ENCODE measurements around the gene RBPJL. TPM values are rescaled to one million over a fixed set of nuclear protein-coding genes. Genes with fewer than 3 reads are reported as not detected.

The RBPJL gene
- total RNA-seq, 4 donors from 2014 or later = not detected

DNA sequence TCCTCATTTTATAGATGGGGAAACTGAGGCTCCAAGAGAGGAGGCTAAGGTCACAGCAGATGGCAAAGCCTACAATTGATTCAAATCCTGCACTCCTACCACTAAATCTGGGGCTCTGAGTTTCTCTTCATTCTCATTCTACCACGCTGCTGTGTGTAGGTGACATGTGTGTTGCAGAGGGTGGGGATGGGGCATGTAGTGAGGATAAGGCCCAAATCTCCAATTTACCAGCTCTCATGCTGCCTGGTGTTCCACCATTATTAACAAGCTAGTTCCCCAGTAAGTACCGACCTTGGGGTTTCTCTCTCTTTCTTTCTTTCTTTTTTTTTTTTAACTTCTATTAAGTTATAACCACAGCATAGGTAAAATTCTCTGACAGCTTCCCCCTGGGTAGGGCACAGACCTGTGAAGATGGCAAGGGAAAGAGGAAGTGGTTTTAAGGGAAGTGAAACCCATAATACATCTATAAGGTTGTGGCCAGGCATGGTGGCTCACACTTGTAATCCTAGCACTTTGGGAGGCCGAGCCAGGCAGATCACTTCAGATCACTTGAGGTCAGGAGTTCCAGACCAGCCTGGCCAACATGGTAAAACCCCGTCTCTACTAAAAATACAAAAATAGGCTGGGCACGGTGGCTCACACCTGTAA is 14.4 kb downstream of the RBPJL start:
- Histone ChIP-seq H3K27ac (no peak overlapping the region), H3K27me3 (peaks cover 22% of the 10 kb centered on the region), H3K4me1 (peaks cover 0 to 11% (median 0%) of the 10 kb centered on the region in 3 donors), H3K4me3 (no peak overlapping the region), H3K36me3 (peaks cover 0 to 17% of the 10 kb centered on the region in 2 donors), H3K9me3 (no peaks in the 10 kb centered on the region)
- no peak for ATAC-seq
- no peak for TF ChIP-seq POLR2A (IDR thresholded peaks at IDR 0.05)
- TF ChIP-seq, protein P1, sequence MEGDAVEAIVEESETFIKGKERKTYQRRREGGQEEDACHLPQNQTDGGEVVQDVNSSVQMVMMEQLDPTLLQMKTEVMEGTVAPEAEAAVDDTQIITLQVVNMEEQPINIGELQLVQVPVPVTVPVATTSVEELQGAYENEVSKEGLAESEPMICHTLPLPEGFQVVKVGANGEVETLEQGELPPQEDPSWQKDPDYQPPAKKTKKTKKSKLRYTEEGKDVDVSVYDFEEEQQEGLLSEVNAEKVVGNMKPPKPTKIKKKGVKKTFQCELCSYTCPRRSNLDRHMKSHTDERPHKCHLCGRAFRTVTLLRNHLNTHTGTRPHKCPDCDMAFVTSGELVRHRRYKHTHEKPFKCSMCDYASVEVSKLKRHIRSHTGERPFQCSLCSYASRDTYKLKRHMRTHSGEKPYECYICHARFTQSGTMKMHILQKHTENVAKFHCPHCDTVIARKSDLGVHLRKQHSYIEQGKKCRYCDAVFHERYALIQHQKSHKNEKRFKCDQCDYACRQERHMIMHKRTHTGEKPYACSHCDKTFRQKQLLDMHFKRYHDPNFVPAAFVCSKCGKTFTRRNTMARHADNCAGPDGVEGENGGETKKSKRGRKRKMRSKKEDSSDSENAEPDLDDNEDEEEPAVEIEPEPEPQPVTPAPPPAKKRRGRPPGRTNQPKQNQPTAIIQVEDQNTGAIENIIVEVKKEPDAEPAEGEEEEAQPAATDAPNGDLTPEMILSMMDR (IDR thresholded peaks at IDR 0.05) = no peak
- 67% methylated on average over 2 to 3 of the region's 5 CpGs for WGBS, 2 donors (ENCODE audit: low coverage in 1 of 2)

DNA sequence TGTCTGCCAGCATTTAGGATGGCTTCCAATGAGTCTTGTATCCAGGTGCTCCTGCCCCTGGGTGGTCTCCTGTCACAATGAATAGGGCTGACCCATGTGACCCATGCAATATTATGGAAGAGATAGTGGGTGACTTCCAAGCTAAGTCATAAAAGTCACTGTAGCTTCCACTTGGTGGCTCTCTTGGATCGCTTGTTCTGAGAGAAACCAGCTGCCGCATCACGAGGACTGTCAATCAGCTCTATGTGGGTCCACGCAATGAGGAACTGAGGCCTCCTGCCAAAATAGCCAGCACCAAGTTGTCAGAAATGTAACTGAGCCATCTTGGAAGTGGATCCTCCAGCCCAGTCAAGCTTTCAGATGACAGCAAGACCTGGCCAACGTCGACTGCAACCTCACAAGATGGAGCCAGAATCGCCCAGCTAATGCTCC is 16.3 kb downstream of the RBPJL start:
- WGBS, 2 donors (ENCODE audit: low coverage in 1 of 2) = no CpG with 5 or more reads among the region's 7 CpGs
- Histone ChIP-seq H3K4me3 (no peak overlapping the region), H3K4me1 (peaks cover 0 to 3% (median 0%) of the 10 kb centered on the region in 3 donors), H3K9me3 (no peaks in the 10 kb centered on the region), H3K27ac (peak overlapping the region in 1 of 4 donors; percentile 9), H3K27me3 (peaks cover 3% of the 10 kb centered on the region), H3K36me3 (peaks cover 0 to 34% of the 10 kb centered on the region in 2 donors)
- ATAC-seq = peak; percentile 24
- no peak for TF ChIP-seq POLR2A (IDR thresholded peaks at IDR 0.05)
- TF ChIP-seq, protein P1 (IDR thresholded peaks at IDR 0.05) = peak in 3 of 4 experiments; percentile 7 to 51 (median 18)

GRCh38 chr20:45323731-45324130 is 17.1 kb downstream of the RBPJL start:
- Histone ChIP-seq H3K27me3 (no peaks in the 10 kb centered on the region), H3K4me3 (no peak overlapping the region), H3K4me1 (peaks cover 0 to 3% (median 0%) of the 10 kb centered on the region in 3 donors), H3K27ac (peak overlapping the region in 1 of 4 donors; percentile 6), H3K36me3 (peaks cover 0 to 42% of the 10 kb centered on the region in 2 donors), H3K9me3 (no peaks in the 10 kb centered on the region)
- TF ChIP-seq, protein P1 (IDR thresholded peaks at IDR 0.05) = no peak
- no peak for TF ChIP-seq POLR2AphosphoS5 (IDR thresholded peaks at IDR 0.05)
- TF ChIP-seq POLR2A (IDR thresholded peaks at IDR 0.05) = no peak
- no peak for TF ChIP-seq EP300 (IDR thresholded peaks at IDR 0.05)
- ATAC-seq = no peak

- Histone ChIP-seq H3K9me3 (no peaks in the 10 kb centered on the region), H3K4me1 (no peaks in the 10 kb centered on the region), H3K27me3 (no peaks in the 10 kb centered on the region), H3K27ac (no peak overlapping the region), H3K36me3 (peaks cover 0 to 58% of the 10 kb centered on the region in 2 donors), H3K4me3 (no peak overlapping the region)
- TF ChIP-seq POLR2AphosphoS5 (IDR thresholded peaks at IDR 0.05) (no peak), EP300 (IDR thresholded peaks at IDR 0.05) (no peak), POLR2A (IDR thresholded peaks at IDR 0.05) (no peak)
- TF ChIP-seq, protein P1 (IDR thresholded peaks at IDR 0.05) = no peak
- WGBS, 2 donors (ENCODE audit: low coverage in 1 of 2) = 35 to 57% methylated on average over 2 of the region's 6 CpGs
- no peak for ATAC-seq
Measured at GRCh38 chr20:45325371-45325770, 18.7 kb downstream of the RBPJL start.

GRCh38 chr20:45328451-45328850 is 21.8 kb downstream of the RBPJL start:
- no peak overlapping the region for H3K4me3 ChIP-seq
- H3K36me3 ChIP-seq = peaks cover 0 to 87% of the 10 kb centered on the region in 2 donors
- 83% methylated on average over 4 of the region's 4 CpGs; no CpG with 5 or more reads in 1 of the 2 donors for WGBS, 2 donors (ENCODE audit: low coverage in 1 of 2)
- TF ChIP-seq, protein P1 (IDR thresholded peaks at IDR 0.05) = no peak
- TF ChIP-seq EP300 (IDR thresholded peaks at IDR 0.05) = no peak
- no peak for TF ChIP-seq POLR2A (IDR thresholded peaks at IDR 0.05)
- TF ChIP-seq POLR2AphosphoS5 (IDR thresholded peaks at IDR 0.05) = no peak
- H3K9me3 ChIP-seq = no peaks in the 10 kb centered on the region
- ATAC-seq = no peak
- no peaks in the 10 kb centered on the region for H3K27me3 ChIP-seq
- H3K27ac ChIP-seq = peak overlapping the region in 1 of 4 donors; percentile 4
- H3K4me1 ChIP-seq = no peaks in the 10 kb centered on the region

Measured in gastroesophageal sphincter (tissue), 4 donors.